ENCODE data around the gene SAT1.

- TF ChIP-seq CTCF (IDR thresholded peaks at IDR 0.05) = no peak
- TF ChIP-seq POLR2A (IDR thresholded peaks at IDR 0.05) = no peak
Observed at GRCh38 chrX:23802431-23802830, 19.5 kb downstream of the SAT1 start.
